PC-9 (cell line): Measurements from ENCODE around the gene LMBR1. TPM values are rescaled to one million over a fixed set of nuclear protein-coding genes. Genes with fewer than 3 reads are reported as not detected.
"Not testable (repeated sequence)": the region's sequence is repeated elsewhere in the genome, so short reads cannot be mapped to it uniquely, and the experiment has no call there.

Experiments used
- BruUV-seq: library from RNA; stranded (reverse); fragments of 400-500 nt; replicated peaks from 2 replicates; lab custom pipeline; 2021; lab: Mats Ljungman, UMichigan
- CTCF ChIA-PET: fragments of 300-600 bp; sonication (Branson Sonifier 250); formaldehyde crosslinking; loops from one replicate; lab custom pipeline; 2022; ENCODE audit warnings: antibody characterized with exemption; lab: Charles Lee
- POLR2A ChIA-PET: fragments of 300-600 bp; sonication (Branson Sonifier 250); formaldehyde crosslinking; loops from one replicate; lab custom pipeline; 2022; ENCODE audit warnings: antibody characterized with exemption; ENCODE audit not compliant: unreplicated experiment; lab: Charles Lee
- DNase-seq, 2 experiments: peaks; one replicate each; pipeline versions ENCODE4 v3.0.0 to v3.0.0-alpha.2; 2015 to 2022; ENCODE audit warnings: mixed read lengths in 1 of 2
- H2AFZ ChIP-seq: fragments of 200-600 bp; sonication (generic); 2 replicates; pipeline ENCODE4 v1.8.1; 2017; ENCODE audit warnings: antibody characterized with exemption
- H3F3A ChIP-seq: fragments of 200-600 bp; sonication (generic); 2 replicates; pipeline ENCODE4 v1.8.1; 2017; ENCODE audit warnings: antibody characterized with exemption, mild to moderate bottlenecking, low read depth; ENCODE audit not compliant: insufficient read depth
- H3K27ac ChIP-seq: fragments of 200-600 bp; sonication (generic); 2 replicates; pipeline ENCODE4 v1.6.1; 2016; ENCODE audit warnings: mixed run types
- H3K27me3 ChIP-seq: fragments of 200-600 bp; sonication (generic); 2 replicates; pipeline ENCODE4 v1.6.1; 2016; ENCODE audit warnings: low read depth, mixed run types; ENCODE audit not compliant: insufficient read depth
- H3K36me3 ChIP-seq: fragments of 200-600 bp; sonication (generic); 2 replicates; pipeline ENCODE4 v1.6.1; 2016; ENCODE audit warnings: low read depth, mixed run types
- H3K4me1 ChIP-seq: fragments of 200-600 bp; sonication (generic); replicated peaks from 2 replicates; pipeline ENCODE4 v1.6.1; 2016; ENCODE audit warnings: mixed run types; ENCODE audit not compliant: insufficient read depth
- H3K4me2 ChIP-seq: fragments of 200-600 bp; sonication (generic); 2 replicates; pipeline ENCODE4 v1.6.1; 2017; ENCODE audit warnings: mixed run types
- H3K4me3 ChIP-seq: fragments of 200-600 bp; sonication (generic); 2 replicates; pipeline ENCODE4 v1.6.1; 2016; ENCODE audit warnings: mixed run types
- H3K79me2 ChIP-seq: fragments of 200-600 bp; sonication (generic); 2 replicates; pipeline ENCODE4 v1.6.1; 2017; ENCODE audit warnings: low read depth, mixed run types
- H3K9me2 ChIP-seq: fragments of 200-600 bp; sonication (generic); 2 replicates; pipeline ENCODE4 v1.8.1; 2017; ENCODE audit warnings: mild to moderate bottlenecking; ENCODE audit not compliant: insufficient read depth
- H3K9me3 ChIP-seq: fragments of 200-600 bp; sonication (generic); 2 replicates; pipeline ENCODE4 v1.8.1; 2016; ENCODE audit warnings: low read depth; ENCODE audit not compliant: insufficient read depth
- H4K20me1 ChIP-seq: fragments of 200-600 bp; sonication (generic); 2 replicates; pipeline ENCODE4 v1.8.1; 2017; ENCODE audit not compliant: insufficient read depth
- CTCF ChIP-seq: fragments of 200-600 bp; sonication (generic); conservative IDR thresholded peaks from 2 replicates; pipeline ENCODE4 v1.6.1; 2017; ENCODE audit warnings: mixed run types, antibody characterized with exemption, mild to moderate bottlenecking, moderate library complexity
- EZH2 ChIP-seq: fragments of 200-600 bp; sonication (generic); IDR thresholded peaks from 2 replicates; pipeline ENCODE4 v1.8.0; 2017; ENCODE audit warnings: antibody characterized with exemption, low read depth
- intact Hi-C: fragments of 100-400 bp; cut with micrococcal nuclease; formaldehyde crosslinking; loops from one replicate; pipeline ENCODE4 v1.10.0; 2022; ENCODE audit not compliant: unreplicated experiment
- total RNA-seq: library from RNA; stranded (reverse); gene quantifications from 2 replicates; pipeline ENCODE4 v1.2.3, GENCODE V29; 2021

The LMBR1 gene
- total RNA-seq, 1 experiment from 2014 or later: 85.0 TPM

- POLR2A ChIA-PET: no interaction called here
- CTCF ChIA-PET: no interaction called here
- H3K36me3 ChIP-seq: no peaks in the 10 kb centered on the region
- no peak for TF ChIP-seq CTCF
- no peak for TF ChIP-seq EZH2
- no peaks in the 10 kb centered on the region for H3K79me2 ChIP-seq
- H4K20me1 ChIP-seq: no peaks in the 10 kb centered on the region
- no peaks in the 10 kb centered on the region for H3K9me3 ChIP-seq
- H3K4me3 ChIP-seq: no peak overlapping the region
- H3K9me2 ChIP-seq: no peaks in the 10 kb centered on the region
- no peak overlapping the region for H2AFZ ChIP-seq
- H3K27ac ChIP-seq: no peak overlapping the region
- peak in 1 of 2 experiments; percentile 64 for DNase-seq
- H3K4me1 ChIP-seq: peaks cover 13% of the 10 kb centered on the region
- intact Hi-C loops: loop anchor here (5.0 kb wide), 1 partner anchor 345 kb away; no protein-coding TSS in a partner anchor
- no TSS peak for BruUV-seq
- no peak overlapping the region for H3K4me2 ChIP-seq
- peaks cover 5% of the 10 kb centered on the region; the same call in 1 of the 2 replicates for H3F3A ChIP-seq
- H3K27me3 ChIP-seq: peaks cover 8% of the 10 kb centered on the region; the same call in 1 of the 2 replicates
Observed at GRCh38 chr7:156907656-156908055, 14.7 kb upstream of the LMBR1 start.

- Histone ChIP-seq H3K4me3 (no peak overlapping the region), H3K27ac (no peak overlapping the region), H3K79me2 (no peaks in the 10 kb centered on the region), H4K20me1 (no peaks in the 10 kb centered on the region), H3K4me1 (peaks cover 13% of the 10 kb centered on the region), H3K36me3 (no peaks in the 10 kb centered on the region), H3K4me2 (no peak overlapping the region), H2AFZ (no peak overlapping the region), H3K9me2 (no peaks in the 10 kb centered on the region), H3F3A (peaks cover 5% of the 10 kb centered on the region; the same call in 1 of the 2 replicates), H3K9me3 (no peaks in the 10 kb centered on the region), H3K27me3 (peaks cover 3% of the 10 kb centered on the region; the same call in 1 of the 2 replicates)
- CTCF ChIA-PET: no interaction called here
- BruUV-seq: no TSS peak
- POLR2A ChIA-PET: no interaction called here
- intact Hi-C loops: loop anchor here (5.0 kb wide), 1 partner anchor 346 kb away; no protein-coding TSS in a partner anchor
- DNase-seq: peak in 1 of 2 experiments; percentile 15
- TF ChIP-seq CTCF (no peak), EZH2 (no peak)
Observed at GRCh38 chr7:156906200-156906649, 13.2 kb upstream of the LMBR1 start.

GRCh38 chr7:156903232-156903909 lies 10.4 kb upstream of the LMBR1 start:
- peak; percentile 58 to 75 for DNase-seq
- peaks cover 5% of the 10 kb centered on the region; the same call in 1 of the 2 replicates for H3F3A ChIP-seq
- H3K79me2 ChIP-seq: no peaks in the 10 kb centered on the region
- CTCF ChIA-PET: no interaction called here
- H3K27me3 ChIP-seq: no peaks in the 10 kb centered on the region
- POLR2A ChIA-PET: interaction anchor here (0.7 kb wide), 1 partner anchor 76 kb away, joined by 3 read pairs; no protein-coding TSS in a partner anchor
- no peaks in the 10 kb centered on the region for H4K20me1 ChIP-seq
- intact Hi-C loops: no loop called here
- H3K4me3 ChIP-seq: no peak overlapping the region
- peak overlapping the region; percentile 65 for H2AFZ ChIP-seq
- no TSS peak for BruUV-seq
- no peaks in the 10 kb centered on the region for H3K9me3 ChIP-seq
- no peak overlapping the region for H3K27ac ChIP-seq
- no peaks in the 10 kb centered on the region for H3K36me3 ChIP-seq
- H3K9me2 ChIP-seq: no peaks in the 10 kb centered on the region
- peak overlapping the region; percentile 60 for H3K4me2 ChIP-seq
- TF ChIP-seq EZH2 (no peak), CTCF (no peak)
- H3K4me1 ChIP-seq: peaks cover 13% of the 10 kb centered on the region

- peaks cover 13% of the 10 kb centered on the region for H3K4me1 ChIP-seq
- H3K4me2 ChIP-seq, H3K9me3 ChIP-seq, H2AFZ ChIP-seq, H3K4me3 ChIP-seq, H3K27me3 ChIP-seq, H3K36me3 ChIP-seq, H3K27ac ChIP-seq, H3F3A ChIP-seq, H3K9me2 ChIP-seq, H4K20me1 ChIP-seq, CTCF ChIA-PET, intact Hi-C loops, DNase-seq, H3K79me2 ChIP-seq, BruUV-seq: not testable (repeated sequence)
- POLR2A ChIA-PET: interaction anchor here (0.5 kb wide), 1 partner anchor 1712 kb away, joined by 3 read pairs; no protein-coding TSS in a partner anchor
Observed at GRCh38 chr7:156900093-156900492, 7.1 kb upstream of the LMBR1 start.
